Endothelial cell (in vitro differentiated cells): ENCODE data around the gene KCNH8. TPM values are rescaled to one million over a fixed set of nuclear protein-coding genes. Genes with fewer than 3 reads are reported as not detected.

ENCODE experiments used
- DNase-seq: peaks from one replicate; pipeline ENCODE4 v3.0.0; 2021; ENCODE audit warnings: low spot score
- H3K27ac Mint-ChIP-seq: one replicate; pipeline ENCODE4 v1.8.0; 2021; ENCODE audit warnings: mixed read lengths, inconsistent platforms; ENCODE audit not compliant: unreplicated experiment
- H3K27me3 Mint-ChIP-seq: one replicate; pipeline ENCODE4 v1.8.0; 2021; ENCODE audit warnings: mild to moderate bottlenecking, moderate library complexity, mixed read lengths, inconsistent platforms; ENCODE audit not compliant: unreplicated experiment
- H3K36me3 Mint-ChIP-seq: one replicate; pipeline ENCODE4 v1.8.0; 2021; ENCODE audit warnings: mild to moderate bottlenecking, low read depth, mixed read lengths, inconsistent platforms; ENCODE audit not compliant: unreplicated experiment
- H3K4me1 Mint-ChIP-seq: one replicate; pipeline ENCODE4 v1.8.0; 2021; ENCODE audit warnings: mild to moderate bottlenecking, mixed read lengths, inconsistent platforms; ENCODE audit not compliant: unreplicated experiment
- H3K4me3 Mint-ChIP-seq: one replicate; pipeline ENCODE4 v1.8.0; 2021; ENCODE audit warnings: mild to moderate bottlenecking, mixed read lengths, inconsistent platforms; ENCODE audit not compliant: unreplicated experiment
- H3K9me3 Mint-ChIP-seq: one replicate; pipeline ENCODE4 v1.8.0; 2021; ENCODE audit warnings: mixed read lengths, inconsistent platforms; ENCODE audit not compliant: unreplicated experiment
- CTCF ChIP-seq: fragments of 200-600 bp; sonication (generic); IDR thresholded peaks from one replicate; pipeline ENCODE4 v1.5.0; 2021; ENCODE audit warnings: antibody characterized with exemption; ENCODE audit not compliant: unreplicated experiment
- total RNA-seq: library from RNA; stranded (reverse); fragmentation: NEBNext Ultra II Directional; extraction: Animal tissue kit (Norgen Biotek cat#: 25700); gene quantifications from one replicate; pipeline ENCODE4 v1.2.1, GENCODE V29; 2021; ENCODE audit not compliant: unreplicated experiment

KCNH8 gene
- total RNA-seq, 1 donor from 2014 or later: 1.3 TPM

- Mint-ChIP-seq H3K36me3 (no peaks in the 10 kb centered on the region), H3K27me3 (no peaks in the 10 kb centered on the region), H3K27ac (no peak overlapping the region), H3K4me3 (no peak overlapping the region), H3K9me3 (no peaks in the 10 kb centered on the region), H3K4me1 (no peaks in the 10 kb centered on the region)
- TF ChIP-seq CTCF: no peak
- DNase-seq: no peak
Measured at GRCh38 chr3:19457449-19457848, 309.1 kb downstream of the KCNH8 start.

DNA sequence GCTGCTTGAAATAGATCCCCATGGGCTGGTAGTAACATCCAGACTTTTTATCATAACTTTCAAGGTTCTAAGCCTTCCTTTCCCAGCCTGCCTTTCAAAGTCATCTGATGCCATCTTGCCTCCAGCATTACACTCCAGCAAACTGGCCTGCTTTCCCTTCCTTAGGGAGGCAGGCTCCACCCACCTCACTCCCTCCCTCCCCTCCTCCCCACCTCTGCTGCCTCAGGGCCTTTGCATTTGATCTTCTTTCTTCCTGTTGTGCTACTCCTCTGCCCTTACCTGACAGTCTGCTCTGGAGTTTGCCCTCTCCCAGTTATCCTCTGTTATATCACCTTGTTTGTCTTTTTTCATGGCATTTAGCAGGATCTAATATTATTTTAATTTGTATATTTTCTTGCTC lies 319.5 kb downstream of the KCNH8 start:
- no peak overlapping the region for H3K27ac Mint-ChIP-seq
- H3K4me3 Mint-ChIP-seq: no peak overlapping the region
- TF ChIP-seq CTCF: no peak
- no peaks in the 10 kb centered on the region for H3K4me1 Mint-ChIP-seq
- no peaks in the 10 kb centered on the region for H3K9me3 Mint-ChIP-seq
- no peak for DNase-seq
- peaks cover 5% of the 10 kb centered on the region for H3K36me3 Mint-ChIP-seq
- no peaks in the 10 kb centered on the region for H3K27me3 Mint-ChIP-seq

DNA sequence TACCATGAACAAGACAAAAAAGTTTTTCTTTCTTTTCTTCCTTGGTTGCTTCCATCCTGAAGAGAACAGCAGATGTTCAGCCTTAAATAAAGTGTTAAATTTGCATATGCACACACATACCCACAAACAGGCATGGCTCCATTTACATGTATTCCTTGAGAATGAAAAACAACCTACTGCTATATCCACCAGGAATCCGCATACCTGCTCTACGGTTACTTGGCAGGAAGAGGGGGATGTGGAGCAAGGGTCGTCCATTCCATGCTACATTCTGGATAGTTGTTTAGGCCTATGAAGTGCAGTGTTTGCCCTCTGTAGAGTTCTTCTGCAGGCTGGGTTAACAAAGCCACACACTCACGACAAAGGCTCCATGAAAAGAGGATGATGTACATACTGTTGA lies 322.8 kb downstream of the KCNH8 start:
- no peak for TF ChIP-seq CTCF
- Mint-ChIP-seq H3K36me3 (peaks cover 5% of the 10 kb centered on the region), H3K4me1 (no peaks in the 10 kb centered on the region), H3K4me3 (no peak overlapping the region), H3K9me3 (no peaks in the 10 kb centered on the region), H3K27me3 (peaks cover 2% of the 10 kb centered on the region), H3K27ac (no peak overlapping the region)
- no peak for DNase-seq

GRCh38 chr3:19473971-19474580 lies 325.8 kb downstream of the KCNH8 start:
- H3K4me3 Mint-ChIP-seq: no peak overlapping the region
- peaks cover 5% of the 10 kb centered on the region for H3K36me3 Mint-ChIP-seq
- H3K4me1 Mint-ChIP-seq: no peaks in the 10 kb centered on the region
- no peak overlapping the region for H3K27ac Mint-ChIP-seq
- TF ChIP-seq CTCF: no peak
- no peak for DNase-seq
- H3K9me3 Mint-ChIP-seq: no peaks in the 10 kb centered on the region
- H3K27me3 Mint-ChIP-seq: peaks cover 2% of the 10 kb centered on the region

- Mint-ChIP-seq H3K9me3 (no peaks in the 10 kb centered on the region), H3K4me1 (no peaks in the 10 kb centered on the region), H3K27ac (no peak overlapping the region), H3K4me3 (no peak overlapping the region), H3K27me3 (peaks cover 2% of the 10 kb centered on the region), H3K36me3 (peaks cover 5% of the 10 kb centered on the region)
- no peak for TF ChIP-seq CTCF
- DNase-seq: no peak
Measured at GRCh38 chr3:19476281-19476680, 328.0 kb downstream of the KCNH8 start.
